AG10803 (cell line): ENCODE results near the gene THAP2.

ENCODE experiments used
- DNase-seq: peaks from one replicate; pipeline ENCODE4 v3.0.0; 2010; ENCODE audit warnings: low read depth
- H3K4me3 ChIP-seq: 2 replicates; pipeline ENCODE4 v1.5.1; 2011; ENCODE audit warnings: mild to moderate bottlenecking, low read length, control low read depth
- TF ChIP-seq, protein P1 (sequence below): conservative IDR thresholded peaks from 2 replicates; pipeline ENCODE4 v1.5.1; 2011; ENCODE audit warnings: mild to moderate bottlenecking, low read length, control low read depth, inconsistent platforms

THAP2 gene

DNA sequence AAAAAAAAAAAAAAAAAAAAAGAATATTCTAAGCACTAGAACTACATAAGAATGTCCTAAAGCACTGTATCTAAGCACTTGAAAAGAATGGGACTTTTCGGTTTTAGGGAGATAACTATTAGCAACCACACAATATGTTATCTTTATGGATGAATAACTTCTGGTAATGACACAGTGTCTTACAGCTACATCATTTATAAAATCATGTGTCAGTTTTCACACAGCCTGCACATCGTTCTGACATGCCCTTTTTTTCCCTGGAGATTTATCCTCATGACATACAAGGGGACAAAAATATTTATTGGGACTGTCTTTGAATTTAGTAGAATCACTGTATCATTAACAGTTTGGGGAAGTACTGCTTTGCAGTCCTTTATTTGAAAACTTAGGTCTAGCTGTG is 39.1 kb downstream of the THAP2 start:
- H3K4me3 ChIP-seq = no peak overlapping the region
- TF ChIP-seq, protein P1, sequence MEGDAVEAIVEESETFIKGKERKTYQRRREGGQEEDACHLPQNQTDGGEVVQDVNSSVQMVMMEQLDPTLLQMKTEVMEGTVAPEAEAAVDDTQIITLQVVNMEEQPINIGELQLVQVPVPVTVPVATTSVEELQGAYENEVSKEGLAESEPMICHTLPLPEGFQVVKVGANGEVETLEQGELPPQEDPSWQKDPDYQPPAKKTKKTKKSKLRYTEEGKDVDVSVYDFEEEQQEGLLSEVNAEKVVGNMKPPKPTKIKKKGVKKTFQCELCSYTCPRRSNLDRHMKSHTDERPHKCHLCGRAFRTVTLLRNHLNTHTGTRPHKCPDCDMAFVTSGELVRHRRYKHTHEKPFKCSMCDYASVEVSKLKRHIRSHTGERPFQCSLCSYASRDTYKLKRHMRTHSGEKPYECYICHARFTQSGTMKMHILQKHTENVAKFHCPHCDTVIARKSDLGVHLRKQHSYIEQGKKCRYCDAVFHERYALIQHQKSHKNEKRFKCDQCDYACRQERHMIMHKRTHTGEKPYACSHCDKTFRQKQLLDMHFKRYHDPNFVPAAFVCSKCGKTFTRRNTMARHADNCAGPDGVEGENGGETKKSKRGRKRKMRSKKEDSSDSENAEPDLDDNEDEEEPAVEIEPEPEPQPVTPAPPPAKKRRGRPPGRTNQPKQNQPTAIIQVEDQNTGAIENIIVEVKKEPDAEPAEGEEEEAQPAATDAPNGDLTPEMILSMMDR = no peak
- no peak for DNase-seq

GRCh38 chr12:71704920-71705319 is 40.8 kb downstream of the THAP2 start:
- TF ChIP-seq, protein P1 = no peak
- H3K4me3 ChIP-seq = no peak overlapping the region
- no peak for DNase-seq

GRCh38 chr12:71708658-71709057 is 44.6 kb downstream of the THAP2 start:
- no peak overlapping the region for H3K4me3 ChIP-seq
- peak; percentile 28 for DNase-seq
- TF ChIP-seq, protein P1 = no peak

DNA sequence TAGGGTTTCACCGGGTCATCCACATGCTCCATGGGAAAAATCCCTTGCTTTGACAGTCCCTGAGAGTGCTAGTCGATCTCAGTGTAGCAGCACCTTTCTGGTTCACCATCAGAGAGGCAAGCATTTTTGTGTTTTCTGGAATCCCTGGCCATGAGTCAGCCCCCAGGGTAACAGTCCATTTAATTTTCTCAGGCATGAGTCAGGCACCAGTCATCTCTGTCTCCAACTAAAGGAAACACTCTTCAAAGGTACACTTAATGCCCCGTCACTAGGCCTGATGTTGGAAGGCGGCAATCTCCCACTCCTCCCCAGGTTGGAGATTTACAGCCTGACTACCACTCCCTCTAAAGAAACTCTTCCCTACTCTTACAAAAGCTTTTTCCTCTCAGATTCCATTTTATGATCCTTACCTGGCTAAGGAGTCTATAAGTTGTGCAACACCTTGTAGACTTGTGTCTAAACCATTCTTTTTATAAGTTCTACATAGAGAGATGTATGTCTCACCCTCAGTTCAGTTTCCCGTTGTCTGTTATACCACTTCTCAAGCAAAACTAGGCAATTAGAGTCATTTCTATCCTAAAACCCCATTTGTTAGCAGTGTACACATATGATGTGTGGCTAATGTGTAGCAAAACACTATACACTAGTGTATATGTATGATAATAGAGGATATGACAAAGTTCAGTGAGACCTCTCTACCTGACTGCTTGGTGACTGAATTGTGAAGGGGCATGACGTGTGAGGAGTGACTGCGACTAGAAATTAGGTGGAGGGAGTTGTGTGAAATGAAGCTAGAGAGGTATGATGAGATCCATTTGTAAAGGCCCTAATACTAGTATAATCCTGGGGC is 46.4 kb downstream of the THAP2 start:
- DNase-seq = peak; percentile 74
- H3K4me3 ChIP-seq = no peak overlapping the region

GRCh38 chr12:71718611-71719010 is 54.5 kb downstream of the THAP2 start:
- TF ChIP-seq, protein P1 = no peak
- no peak for DNase-seq
- no peak overlapping the region for H3K4me3 ChIP-seq

More for the DNA sequence above, 46.4 kb downstream of the THAP2 start:
- TF ChIP-seq, protein P1 = no peak

GRCh38 chr12:71719647-71720370 is 55.7 kb downstream of the THAP2 start:
- TF ChIP-seq, protein P1 = no peak
- no peak for DNase-seq
- H3K4me3 ChIP-seq = no peak overlapping the region
